Transverse colon (tissue), 4 donors: ENCODE data around the gene PKNOX1. TPM values are rescaled to one million over a fixed set of nuclear protein-coding genes. Genes with fewer than 3 reads are reported as not detected.
"Not testable (repeated sequence)": the region's sequence is repeated elsewhere in the genome, so short reads cannot be mapped to it uniquely, and the experiment has no call there.

Experiments used
- DNase-seq: peaks from one replicate; pipeline ENCODE4 v3.0.0-alpha.2; 2019
- H3K27ac ChIP-seq, 4 donors: fragments of 200-600 bp; sonication (generic); 2 replicates each; pipeline ENCODE4 v1.5.1; 2016 to 2018; ENCODE audit warnings: inconsistent platforms in 4 of 4
- H3K27me3 ChIP-seq: fragments of 200-600 bp; sonication (generic); 2 replicates; pipeline ENCODE4 v1.5.1; 2017; ENCODE audit warnings: inconsistent platforms
- H3K36me3 ChIP-seq, 4 donors: fragments of 200-600 bp; sonication (generic); 2 replicates each; pipeline ENCODE4 v1.5.1; 2017 to 2019; ENCODE audit warnings: inconsistent platforms in 4 of 4
- H3K4me1 ChIP-seq, 4 donors: fragments of 200-600 bp; sonication (generic); 2 replicates each; pipeline ENCODE4 v1.5.1; 2017 to 2020; ENCODE audit warnings: inconsistent platforms in 4 of 4
- H3K4me3 ChIP-seq, 4 donors: fragments of 200-600 bp; sonication (generic); 1 replicate in 1 of 4; 2 replicates in 3 of 4; pipeline versions ENCODE4 v1.5.1 to v1.6.1; 2017 to 2019; ENCODE audit warnings: inconsistent platforms in 4 of 4
- H3K9me3 ChIP-seq, 2 donors: fragments of 200-600 bp; sonication (generic); 2 replicates each; pipeline ENCODE4 v1.5.1; 2017 to 2019; ENCODE audit warnings: inconsistent platforms in 2 of 2
- EP300 ChIP-seq: sonication (generic); formaldehyde crosslinking; IDR thresholded peaks from one replicate; pipeline ENCODE4 v1.6.1; 2017; ENCODE audit warnings: antibody characterized with exemption, low read depth
- POLR2A ChIP-seq: fragments of 450-650 bp; IDR thresholded peaks from one replicate; pipeline ENCODE4 v1.6.1; 2016; ENCODE audit warnings: antibody characterized with exemption, mild to moderate bottlenecking, moderate library complexity
- POLR2AphosphoS5 ChIP-seq, 3 donors: sonication (generic); formaldehyde crosslinking; IDR thresholded peaks; one replicate each; pipeline ENCODE4 v1.6.1; 2016; ENCODE audit warnings: antibody characterized with exemption in 3 of 3
- WGBS, 2 donors: methylation state at CpG; one replicate each; pipeline ENCODE4 v1.1.5; 2018; ENCODE audit warnings: low coverage in 1 of 2; 5-methylcytosine and 5-hydroxymethylcytosine counted together
- in situ Hi-C, 4 donors: fragments of 200-750 bp; cut with MboI; loops; one replicate each; pipeline versions ENCODE4 v1.15.0 to v1.15.1; 2017; ENCODE audit warnings: low sequenced_read_pairs in 3 of 4, low pct_ligation_motif_present in 1 of 4, low pct_unique_long_range_greater_than_20kb in 1 of 4
- intact Hi-C: fragments of 100-400 bp; cut with DNase I; formaldehyde crosslinking; loops from one replicate; pipeline ENCODE4 v1.15.1; 2023; ENCODE audit warnings: low total_unique reads
- total RNA-seq, 4 donors: library from RNA; depleted of rRNA; stranded (reverse); fragments of >200 nt; gene quantifications; one replicate each; pipeline ENCODE4 v1.1.0, GENCODE V29; 2016
- TF ChIP-seq, protein P1 (sequence below), 5 experiments: fragments of 200-600 bp in 3 of 5; fragments of 450-650 bp in 2 of 5; sonication (generic) in 3 of 5; IDR thresholded peaks; 1 replicate in 2 of 5; 2 replicates in 3 of 5; pipeline ENCODE4 v1.5.1; 2016 to 2017; ENCODE audit warnings: antibody characterized with exemption in 5 of 5, inconsistent platforms in 3 of 5, mild to moderate bottlenecking in 2 of 5, moderate library complexity in 1 of 5

The PKNOX1 gene
- total RNA-seq, 4 donors from 2014 or later = 9.4 to 140 (median 25.1) TPM

- 71 to 88% methylated on average over 1 to 8 of the region's 8 CpGs for WGBS, 2 donors
- TF ChIP-seq EP300 (no peak), POLR2A (no peak), POLR2AphosphoS5 (IDR thresholded peaks at IDR 0.05) (no peak)
- TF ChIP-seq, protein P1, sequence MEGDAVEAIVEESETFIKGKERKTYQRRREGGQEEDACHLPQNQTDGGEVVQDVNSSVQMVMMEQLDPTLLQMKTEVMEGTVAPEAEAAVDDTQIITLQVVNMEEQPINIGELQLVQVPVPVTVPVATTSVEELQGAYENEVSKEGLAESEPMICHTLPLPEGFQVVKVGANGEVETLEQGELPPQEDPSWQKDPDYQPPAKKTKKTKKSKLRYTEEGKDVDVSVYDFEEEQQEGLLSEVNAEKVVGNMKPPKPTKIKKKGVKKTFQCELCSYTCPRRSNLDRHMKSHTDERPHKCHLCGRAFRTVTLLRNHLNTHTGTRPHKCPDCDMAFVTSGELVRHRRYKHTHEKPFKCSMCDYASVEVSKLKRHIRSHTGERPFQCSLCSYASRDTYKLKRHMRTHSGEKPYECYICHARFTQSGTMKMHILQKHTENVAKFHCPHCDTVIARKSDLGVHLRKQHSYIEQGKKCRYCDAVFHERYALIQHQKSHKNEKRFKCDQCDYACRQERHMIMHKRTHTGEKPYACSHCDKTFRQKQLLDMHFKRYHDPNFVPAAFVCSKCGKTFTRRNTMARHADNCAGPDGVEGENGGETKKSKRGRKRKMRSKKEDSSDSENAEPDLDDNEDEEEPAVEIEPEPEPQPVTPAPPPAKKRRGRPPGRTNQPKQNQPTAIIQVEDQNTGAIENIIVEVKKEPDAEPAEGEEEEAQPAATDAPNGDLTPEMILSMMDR (IDR thresholded peaks at IDR 0.05) = no peak
- intact Hi-C loops = no loop called here
Observed at GRCh38 chr21:43004926-43005325, 30.6 kb downstream of the PKNOX1 start.

GRCh38 chr21:43005635-43006034 is 31.3 kb downstream of the PKNOX1 start:
- Histone ChIP-seq H3K4me1 (peaks cover 0 to 11% (median 7%) of the 10 kb centered on the region in 4 donors), H3K4me3 (no peak overlapping the region), H3K27ac (no peak overlapping the region), H3K36me3 (peaks cover 0 to 3% (median 0%) of the 10 kb centered on the region in 4 donors), H3K27me3 (no peaks in the 10 kb centered on the region), H3K9me3 (no peaks in the 10 kb centered on the region)
- TF ChIP-seq POLR2AphosphoS5 (IDR thresholded peaks at IDR 0.05) = no peak
- TF ChIP-seq POLR2A = no peak
- TF ChIP-seq EP300 = no peak
- TF ChIP-seq, protein P1 (IDR thresholded peaks at IDR 0.05) = no peak
- DNase-seq = no peak
- WGBS, 2 donors = 81 to 97% methylated on average over 4 to 9 of the region's 9 CpGs
- intact Hi-C loops = no loop called here
- in situ Hi-C loops = no loop called here

More at GRCh38 chr21:43004926-43005325, 30.6 kb downstream of the PKNOX1 start:
- DNase-seq = no peak
- Histone ChIP-seq H3K27ac (no peak overlapping the region), H3K27me3 (no peaks in the 10 kb centered on the region), H3K4me1 (peaks cover 0 to 13% (median 7%) of the 10 kb centered on the region in 4 donors), H3K9me3 (peaks cover 2 to 3% of the 10 kb centered on the region in 2 donors), H3K4me3 (no peak overlapping the region), H3K36me3 (no peaks in the 10 kb centered on the region)
- in situ Hi-C loops = no loop called here

DNA sequence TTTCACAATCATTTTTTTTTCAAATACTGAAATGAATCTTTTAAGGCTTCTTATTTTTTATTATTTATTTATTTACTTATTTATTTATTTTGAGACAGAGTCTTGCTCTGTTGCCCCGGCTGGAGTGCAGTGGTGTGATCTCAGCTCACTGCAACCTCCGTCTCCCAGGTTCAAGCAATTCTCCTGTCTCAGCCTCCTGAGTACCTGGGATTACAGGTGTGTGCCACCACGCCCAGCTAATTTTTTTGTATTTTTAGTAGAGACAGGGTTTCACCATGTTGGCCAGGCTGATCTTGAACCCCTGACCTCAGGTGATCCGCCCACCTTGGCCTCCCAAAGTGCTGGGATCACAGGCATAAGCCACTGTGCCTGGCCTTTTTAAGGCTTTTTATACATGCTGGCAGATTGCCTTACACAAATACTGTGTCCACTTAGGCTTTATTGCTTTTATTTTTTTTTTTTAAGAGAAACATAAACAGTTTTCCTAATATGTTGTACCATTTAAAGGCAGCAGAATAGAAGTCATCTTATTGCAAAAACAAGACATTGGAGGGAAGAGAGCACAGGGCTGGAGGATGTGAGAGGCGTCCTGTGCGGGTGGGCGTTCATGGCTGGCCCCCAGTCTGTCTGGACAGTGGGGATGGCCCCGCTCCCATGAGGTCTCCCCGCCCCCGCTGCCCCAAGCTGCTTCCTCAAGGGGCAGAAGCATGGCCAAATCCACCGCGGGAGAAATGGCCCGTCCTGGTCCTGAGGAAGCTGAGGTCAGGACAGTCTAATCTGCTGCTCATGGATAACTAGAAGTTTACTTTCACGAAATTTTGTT is 31.9 kb downstream of the PKNOX1 start:
- H3K36me3 ChIP-seq, H3K27me3 ChIP-seq, H3K4me1 ChIP-seq, H3K4me3 ChIP-seq, H3K9me3 ChIP-seq, intact Hi-C loops, in situ Hi-C loops: not testable (repeated sequence)
- WGBS, 2 donors = 67 to 72% methylated on average over 5 to 13 of the region's 14 CpGs
- peak overlapping the region in 3 of 4 donors; percentile 6 to 51 (median 24) for H3K27ac ChIP-seq
- peak; percentile 14 for DNase-seq

GRCh38 chr21:43006874-43007208 is 32.5 kb downstream of the PKNOX1 start:
- Histone ChIP-seq H3K36me3 (peaks cover 0 to 4% (median 0%) of the 10 kb centered on the region in 4 donors), H3K4me3 (no peak overlapping the region), H3K27ac (peak overlapping the region in 3 of 4 donors; percentile 6 to 51 (median 24)), H3K4me1 (peaks cover 0 to 8% (median 2%) of the 10 kb centered on the region in 4 donors), H3K27me3 (no peaks in the 10 kb centered on the region), H3K9me3 (no peaks in the 10 kb centered on the region)
- in situ Hi-C loops = no loop called here
- 27 to 54% methylated on average over 4 of the region's 4 CpGs for WGBS, 2 donors
- intact Hi-C loops = no loop called here
- TF ChIP-seq POLR2AphosphoS5 (IDR thresholded peaks at IDR 0.05) (no peak), POLR2A (no peak), EP300 (no peak)
- TF ChIP-seq, protein P1 (IDR thresholded peaks at IDR 0.05) = no peak
- DNase-seq = no peak
